ENCODE results near the gene IMPDH2.

DNA sequence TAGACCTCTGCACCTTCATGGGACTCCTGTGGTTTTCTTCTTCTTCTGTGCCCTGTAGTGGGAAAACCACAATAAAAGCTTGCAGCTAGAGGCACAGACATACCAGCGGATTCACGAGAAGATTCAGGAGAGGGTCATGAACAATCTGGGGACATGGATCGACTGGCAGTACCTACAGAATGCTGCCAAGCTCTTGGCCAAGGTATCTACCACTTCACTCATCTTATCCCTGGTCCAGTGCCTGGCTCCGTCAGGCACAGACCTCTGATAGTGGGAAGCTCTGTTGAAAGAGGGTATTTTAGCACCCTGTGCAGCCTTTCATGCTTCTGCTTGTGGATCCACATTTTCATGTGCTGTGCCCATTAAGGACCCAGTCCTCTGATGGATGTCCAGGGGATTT, 48.9 kb downstream of the IMPDH2 start:
- TF ChIP-seq EZH2phosphoT487 (IDR thresholded peaks at IDR 0.05; ENCODE audit: borderline replicate concordance, low read length): no peak
- TF ChIP-seq, protein P1, sequence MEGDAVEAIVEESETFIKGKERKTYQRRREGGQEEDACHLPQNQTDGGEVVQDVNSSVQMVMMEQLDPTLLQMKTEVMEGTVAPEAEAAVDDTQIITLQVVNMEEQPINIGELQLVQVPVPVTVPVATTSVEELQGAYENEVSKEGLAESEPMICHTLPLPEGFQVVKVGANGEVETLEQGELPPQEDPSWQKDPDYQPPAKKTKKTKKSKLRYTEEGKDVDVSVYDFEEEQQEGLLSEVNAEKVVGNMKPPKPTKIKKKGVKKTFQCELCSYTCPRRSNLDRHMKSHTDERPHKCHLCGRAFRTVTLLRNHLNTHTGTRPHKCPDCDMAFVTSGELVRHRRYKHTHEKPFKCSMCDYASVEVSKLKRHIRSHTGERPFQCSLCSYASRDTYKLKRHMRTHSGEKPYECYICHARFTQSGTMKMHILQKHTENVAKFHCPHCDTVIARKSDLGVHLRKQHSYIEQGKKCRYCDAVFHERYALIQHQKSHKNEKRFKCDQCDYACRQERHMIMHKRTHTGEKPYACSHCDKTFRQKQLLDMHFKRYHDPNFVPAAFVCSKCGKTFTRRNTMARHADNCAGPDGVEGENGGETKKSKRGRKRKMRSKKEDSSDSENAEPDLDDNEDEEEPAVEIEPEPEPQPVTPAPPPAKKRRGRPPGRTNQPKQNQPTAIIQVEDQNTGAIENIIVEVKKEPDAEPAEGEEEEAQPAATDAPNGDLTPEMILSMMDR (IDR thresholded peaks at IDR 0.05; ENCODE audit: low read depth, low read length, poor library complexity, severe bottlenecking): no peak
